Panc1 (cell line): Measurements from ENCODE around the gene TMEM131. TPM values are rescaled to one million over a fixed set of nuclear protein-coding genes. Genes with fewer than 3 reads are reported as not detected.
"Not testable (repeated sequence)": the region's sequence is repeated elsewhere in the genome, so short reads cannot be mapped to it uniquely, and the experiment has no call there.

Source experiments
- ATAC-seq: fragments of 200-7000 bp; cut with Tn5 transposase; 2 replicates; pipeline ENCODE4 v1.9.1; 2020; ENCODE audit warnings: mild to moderate bottlenecking, moderate library complexity
- Bru-seq: library from RNA; stranded (reverse); fragments of 400-500 nt; gene quantifications from one replicate; lab custom pipeline; 2021; lab: Mats Ljungman, UMichigan
- BruChase-seq, 2 experiments: library from RNA; stranded (reverse); fragments of 400-500 nt; gene quantifications; one replicate each; lab custom pipeline; 2021; lab: Mats Ljungman, UMichigan
- BruUV-seq: library from RNA; stranded (reverse); fragments of 400-500 nt; replicated peaks from 2 replicates; lab custom pipeline; 2021; lab: Mats Ljungman, UMichigan
- CTCF ChIA-PET: fragments of 300-600 bp; sonication (Branson Sonifier 250); formaldehyde crosslinking; loops from one replicate; lab custom pipeline; 2022; ENCODE audit warnings: antibody characterized with exemption; lab: Charles Lee
- POLR2A ChIA-PET: fragments of 300-600 bp; sonication (Branson Sonifier 250); formaldehyde crosslinking; loops from one replicate; lab custom pipeline; 2022; ENCODE audit warnings: antibody characterized with exemption; lab: Charles Lee
- DNase-seq: peaks from one replicate; pipeline ENCODE4 v3.0.0-alpha.2; 2010; ENCODE audit warnings: low read depth, low spot score
- H3K27ac ChIP-seq: 2 replicates; pipeline ENCODE4 v1.5.1; 2011; ENCODE audit warnings: mild to moderate bottlenecking, low read length, inconsistent platforms
- H3K27me3 ChIP-seq: fragments of 200-500 bp; sonication (Bioruptor generic); 2 replicates; pipeline ENCODE4 v1.6.0; 2014; ENCODE audit warnings: low read length, inconsistent platforms; ENCODE audit not compliant: control insufficient read depth, insufficient read depth
- H3K36me3 ChIP-seq: fragments of 200-500 bp; sonication (Bioruptor generic); 2 replicates; pipeline ENCODE4 v1.5.1; 2014; ENCODE audit warnings: inconsistent platforms, mild to moderate bottlenecking, low read length, moderate library complexity; ENCODE audit not compliant: control insufficient read depth, insufficient read depth
- H3K4me1 ChIP-seq: 2 replicates; pipeline ENCODE4 v1.5.1; 2011; ENCODE audit warnings: inconsistent platforms, mild to moderate bottlenecking, low read length, moderate library complexity; ENCODE audit not compliant: control insufficient read depth, insufficient read depth
- H3K4me3 ChIP-seq, 2 experiments: 2 replicates each; pipeline ENCODE4 v1.5.1; 2011 to 2012; ENCODE audit warnings: low read depth in 2 of 2, low read length in 2 of 2, mild to moderate bottlenecking in 2 of 2, inconsistent platforms in 1 of 2, moderate library complexity in 1 of 2
- H3K9me3 ChIP-seq: fragments of 200-500 bp; sonication (Bioruptor generic); 2 replicates; pipeline ENCODE4 v1.5.1; 2014; ENCODE audit warnings: low read depth, mild to moderate bottlenecking, inconsistent platforms, low read length, moderate library complexity; ENCODE audit not compliant: control insufficient read depth, insufficient read depth
- POLR2AphosphoS5 ChIP-seq: IDR thresholded peaks from 2 replicates; pipeline ENCODE4 v1.6.1; 2012; ENCODE audit warnings: mild to moderate bottlenecking, low read depth, low read length, moderate library complexity
- SIN3A ChIP-seq: IDR thresholded peaks from 2 replicates; pipeline ENCODE4 v1.6.1; 2012; ENCODE audit warnings: low read depth, mild to moderate bottlenecking, low read length, moderate library complexity, borderline replicate concordance; ENCODE audit not compliant: insufficient read depth
- TCF7L2 ChIP-seq: IDR thresholded peaks from 2 replicates; pipeline ENCODE4 v1.6.1; 2011; ENCODE audit warnings: mild to moderate bottlenecking, low read depth, low read length, inconsistent platforms
- in situ Hi-C: cut with HindIII; loops from 2 replicates; pipeline ENCODE4 v1.10.0; 2016; ENCODE audit warnings: low sequenced_read_pairs, low pct_unique_long_range_greater_than_20kb
- intact Hi-C: fragments of 100-400 bp; cut with micrococcal nuclease; formaldehyde crosslinking; loops from one replicate; pipeline ENCODE4 v1.10.0; 2022; ENCODE audit not compliant: unreplicated experiment
- long read RNA-seq: library from polyadenylated mRNA; unstranded; transcript quantifications from one replicate; pipeline ENCODE4 v2.0.0, GENCODE V29; 2021; ENCODE audit not compliant: unreplicated experiment
- polyA plus RNA-seq: library from polyadenylated mRNA; unstranded; fragments of >200 nt; gene quantifications from one replicate; pipeline ENCODE4 v1.2.1, GENCODE V29; 2012; ENCODE audit warnings: missing spikeins; ENCODE audit not compliant: insufficient read length
- total RNA-seq: library from RNA; stranded (reverse); gene quantifications from one replicate; pipeline ENCODE4 v1.2.1, GENCODE V29; 2021; ENCODE audit not compliant: unreplicated experiment
- TF ChIP-seq, protein P1 (sequence below): fragments of 450-650 bp; IDR thresholded peaks from 2 replicates; pipeline ENCODE4 v1.5.1; 2017; ENCODE audit warnings: mild to moderate bottlenecking
- TF ChIP-seq, protein P2 (sequence below), 2 experiments: IDR thresholded peaks; 2 replicates each; pipeline ENCODE4 v1.6.1; 2011 to 2012; ENCODE audit warnings: low read depth in 2 of 2, control low read depth in 1 of 2, low read length in 1 of 2, mild to moderate bottlenecking in 1 of 2, moderate library complexity in 1 of 2; ENCODE audit not compliant: insufficient read depth in 1 of 2

The TMEM131 gene, protein sequence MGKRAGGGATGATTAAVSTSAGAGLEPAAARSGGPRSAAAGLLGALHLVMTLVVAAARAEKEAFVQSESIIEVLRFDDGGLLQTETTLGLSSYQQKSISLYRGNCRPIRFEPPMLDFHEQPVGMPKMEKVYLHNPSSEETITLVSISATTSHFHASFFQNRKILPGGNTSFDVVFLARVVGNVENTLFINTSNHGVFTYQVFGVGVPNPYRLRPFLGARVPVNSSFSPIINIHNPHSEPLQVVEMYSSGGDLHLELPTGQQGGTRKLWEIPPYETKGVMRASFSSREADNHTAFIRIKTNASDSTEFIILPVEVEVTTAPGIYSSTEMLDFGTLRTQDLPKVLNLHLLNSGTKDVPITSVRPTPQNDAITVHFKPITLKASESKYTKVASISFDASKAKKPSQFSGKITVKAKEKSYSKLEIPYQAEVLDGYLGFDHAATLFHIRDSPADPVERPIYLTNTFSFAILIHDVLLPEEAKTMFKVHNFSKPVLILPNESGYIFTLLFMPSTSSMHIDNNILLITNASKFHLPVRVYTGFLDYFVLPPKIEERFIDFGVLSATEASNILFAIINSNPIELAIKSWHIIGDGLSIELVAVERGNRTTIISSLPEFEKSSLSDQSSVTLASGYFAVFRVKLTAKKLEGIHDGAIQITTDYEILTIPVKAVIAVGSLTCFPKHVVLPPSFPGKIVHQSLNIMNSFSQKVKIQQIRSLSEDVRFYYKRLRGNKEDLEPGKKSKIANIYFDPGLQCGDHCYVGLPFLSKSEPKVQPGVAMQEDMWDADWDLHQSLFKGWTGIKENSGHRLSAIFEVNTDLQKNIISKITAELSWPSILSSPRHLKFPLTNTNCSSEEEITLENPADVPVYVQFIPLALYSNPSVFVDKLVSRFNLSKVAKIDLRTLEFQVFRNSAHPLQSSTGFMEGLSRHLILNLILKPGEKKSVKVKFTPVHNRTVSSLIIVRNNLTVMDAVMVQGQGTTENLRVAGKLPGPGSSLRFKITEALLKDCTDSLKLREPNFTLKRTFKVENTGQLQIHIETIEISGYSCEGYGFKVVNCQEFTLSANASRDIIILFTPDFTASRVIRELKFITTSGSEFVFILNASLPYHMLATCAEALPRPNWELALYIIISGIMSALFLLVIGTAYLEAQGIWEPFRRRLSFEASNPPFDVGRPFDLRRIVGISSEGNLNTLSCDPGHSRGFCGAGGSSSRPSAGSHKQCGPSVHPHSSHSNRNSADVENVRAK (N-terminal part only)
- 43.4 TPM for total RNA-seq
- 30.3 TPM for polyA plus RNA-seq
- Bru-seq, nascent RNA, result percentile 85 among the genes with signal in this experiment
- percentile 72 among the genes with signal in this experiment for BruChase-seq, experiment 1, labeled RNA remaining after a 2-hour chase
- BruChase-seq, experiment 2, labeled RNA remaining after a 6-hour chase, result percentile 72 among the genes with signal in this experiment
- long read RNA-seq, partial matches to known transcripts, result 11 of 52 reads
- long read RNA-seq, other reads (novel, unspliced or antisense), result 39 of 52 reads

DNA sequence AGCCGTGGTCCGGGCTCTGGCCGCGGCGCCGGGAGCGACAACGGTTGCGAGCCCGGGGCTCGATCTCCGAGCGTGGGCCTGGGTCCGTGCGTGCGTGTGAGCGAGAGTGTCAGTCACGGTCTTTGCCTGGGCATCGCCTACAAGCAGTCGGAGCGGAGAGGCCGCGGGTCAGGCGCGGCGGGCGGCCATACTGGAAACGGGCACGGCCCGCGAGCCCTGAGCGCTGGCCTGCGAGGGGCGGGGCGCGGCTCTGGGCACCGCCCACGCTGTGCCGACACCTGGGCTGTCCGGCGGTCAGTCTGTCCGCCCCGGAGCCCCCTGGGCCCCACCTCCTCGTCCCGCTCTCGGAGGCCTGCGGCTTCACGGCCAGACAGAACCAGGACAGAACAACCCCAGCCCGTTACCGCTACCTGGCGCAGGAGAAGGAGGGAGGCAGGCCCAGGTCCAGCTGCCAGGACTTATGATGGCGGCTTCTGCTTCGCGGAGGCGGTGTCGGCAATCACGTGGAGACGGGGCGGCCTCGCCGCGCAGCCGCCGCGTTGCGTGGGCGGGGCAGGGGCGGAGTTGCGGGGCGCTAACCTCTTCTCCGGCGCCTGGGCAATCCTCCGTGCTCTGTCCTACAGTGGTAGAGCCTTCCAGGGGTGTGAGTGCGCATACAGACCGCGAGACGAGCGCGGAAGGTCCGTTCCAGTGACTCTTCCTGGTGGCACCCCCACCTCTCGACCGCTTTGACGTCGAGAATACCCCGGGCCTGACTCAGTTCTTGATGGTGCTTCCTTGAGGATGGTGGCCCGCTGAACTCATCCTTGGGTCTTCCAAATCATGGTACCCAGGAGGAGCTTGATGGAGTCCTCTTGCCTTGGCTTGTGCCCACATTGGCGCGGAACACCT lies at the start of gene TMEM131:
Gene TMEM131, minus strand, starts transcription at position 215 of the 891 bp plus-strand sequence. CDS start 286 bp downstream, outside the sequence.
- Histone ChIP-seq H3K27me3 (no peaks in the 10 kb centered on the region), H3K9me3 (no peaks in the 10 kb centered on the region), H3K4me1 (peaks cover 26% of the 10 kb centered on the region), H3K27ac (peak within 1 kb of the TSS; percentile 92), H3K4me3 (peak within 1 kb of the TSS; percentile 81 to 96), H3K36me3 (peaks cover 3% of the 10 kb centered on the region; the same call in 1 of the 2 replicates)
- in situ Hi-C loops (no loop called here), intact Hi-C loops (loop anchor here (10.0 kb wide), 1 partner anchor 389 kb away; no protein-coding TSS in a partner anchor)
- TF ChIP-seq, protein P1, sequence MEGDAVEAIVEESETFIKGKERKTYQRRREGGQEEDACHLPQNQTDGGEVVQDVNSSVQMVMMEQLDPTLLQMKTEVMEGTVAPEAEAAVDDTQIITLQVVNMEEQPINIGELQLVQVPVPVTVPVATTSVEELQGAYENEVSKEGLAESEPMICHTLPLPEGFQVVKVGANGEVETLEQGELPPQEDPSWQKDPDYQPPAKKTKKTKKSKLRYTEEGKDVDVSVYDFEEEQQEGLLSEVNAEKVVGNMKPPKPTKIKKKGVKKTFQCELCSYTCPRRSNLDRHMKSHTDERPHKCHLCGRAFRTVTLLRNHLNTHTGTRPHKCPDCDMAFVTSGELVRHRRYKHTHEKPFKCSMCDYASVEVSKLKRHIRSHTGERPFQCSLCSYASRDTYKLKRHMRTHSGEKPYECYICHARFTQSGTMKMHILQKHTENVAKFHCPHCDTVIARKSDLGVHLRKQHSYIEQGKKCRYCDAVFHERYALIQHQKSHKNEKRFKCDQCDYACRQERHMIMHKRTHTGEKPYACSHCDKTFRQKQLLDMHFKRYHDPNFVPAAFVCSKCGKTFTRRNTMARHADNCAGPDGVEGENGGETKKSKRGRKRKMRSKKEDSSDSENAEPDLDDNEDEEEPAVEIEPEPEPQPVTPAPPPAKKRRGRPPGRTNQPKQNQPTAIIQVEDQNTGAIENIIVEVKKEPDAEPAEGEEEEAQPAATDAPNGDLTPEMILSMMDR, result no peak
- TF ChIP-seq, protein P2, sequence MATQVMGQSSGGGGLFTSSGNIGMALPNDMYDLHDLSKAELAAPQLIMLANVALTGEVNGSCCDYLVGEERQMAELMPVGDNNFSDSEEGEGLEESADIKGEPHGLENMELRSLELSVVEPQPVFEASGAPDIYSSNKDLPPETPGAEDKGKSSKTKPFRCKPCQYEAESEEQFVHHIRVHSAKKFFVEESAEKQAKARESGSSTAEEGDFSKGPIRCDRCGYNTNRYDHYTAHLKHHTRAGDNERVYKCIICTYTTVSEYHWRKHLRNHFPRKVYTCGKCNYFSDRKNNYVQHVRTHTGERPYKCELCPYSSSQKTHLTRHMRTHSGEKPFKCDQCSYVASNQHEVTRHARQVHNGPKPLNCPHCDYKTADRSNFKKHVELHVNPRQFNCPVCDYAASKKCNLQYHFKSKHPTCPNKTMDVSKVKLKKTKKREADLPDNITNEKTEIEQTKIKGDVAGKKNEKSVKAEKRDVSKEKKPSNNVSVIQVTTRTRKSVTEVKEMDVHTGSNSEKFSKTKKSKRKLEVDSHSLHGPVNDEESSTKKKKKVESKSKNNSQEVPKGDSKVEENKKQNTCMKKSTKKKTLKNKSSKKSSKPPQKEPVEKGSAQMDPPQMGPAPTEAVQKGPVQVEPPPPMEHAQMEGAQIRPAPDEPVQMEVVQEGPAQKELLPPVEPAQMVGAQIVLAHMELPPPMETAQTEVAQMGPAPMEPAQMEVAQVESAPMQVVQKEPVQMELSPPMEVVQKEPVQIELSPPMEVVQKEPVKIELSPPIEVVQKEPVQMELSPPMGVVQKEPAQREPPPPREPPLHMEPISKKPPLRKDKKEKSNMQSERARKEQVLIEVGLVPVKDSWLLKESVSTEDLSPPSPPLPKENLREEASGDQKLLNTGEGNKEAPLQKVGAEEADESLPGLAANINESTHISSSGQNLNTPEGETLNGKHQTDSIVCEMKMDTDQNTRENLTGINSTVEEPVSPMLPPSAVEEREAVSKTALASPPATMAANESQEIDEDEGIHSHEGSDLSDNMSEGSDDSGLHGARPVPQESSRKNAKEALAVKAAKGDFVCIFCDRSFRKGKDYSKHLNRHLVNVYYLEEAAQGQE (IDR thresholded peaks at IDR 0.05; ENCODE audit: insufficient read depth in 1 of 2, low read depth in 2 of 2, low read length in 1 of 2), result 0 out of 4 replicates have a peak, but pooled peaks of 1 of the 2 experiments have one; percentile 4
- TF ChIP-seq POLR2AphosphoS5, result peak; percentile 53
- no peak; the same call in 1 of the 2 replicates for TF ChIP-seq SIN3A
- TF ChIP-seq TCF7L2, result peak; percentile 18; the same call in 1 of the 2 replicates
- DNase-seq, result peak; percentile 69
- ChIA-PET POLR2A (no interaction called here), CTCF (no interaction called here)
- peak; percentile 96 for ATAC-seq
- BruUV-seq, result no TSS peak

DNA sequence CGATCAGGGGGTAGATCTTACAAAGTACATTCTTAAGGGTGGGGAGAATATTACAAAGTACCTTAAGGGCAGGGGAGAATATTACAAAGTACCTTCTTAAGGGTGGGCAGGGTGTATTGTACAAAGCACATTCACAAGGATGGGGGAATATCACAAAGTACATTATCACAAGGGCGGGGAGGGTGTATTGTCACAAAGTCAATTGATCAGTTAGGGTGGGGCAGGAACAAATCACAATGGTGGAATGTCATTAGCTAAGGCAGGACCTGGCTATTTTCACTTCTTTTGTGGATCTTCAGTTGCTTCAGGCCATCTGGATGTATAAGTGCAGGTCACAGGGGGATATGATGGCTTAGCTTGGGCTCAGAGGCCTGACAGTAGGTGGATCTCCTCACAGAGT lies 49.0 kb upstream of the TMEM131 start:
- H3K36me3 ChIP-seq, POLR2A ChIA-PET, CTCF ChIA-PET, in situ Hi-C loops, intact Hi-C loops, DNase-seq, H3K27me3 ChIP-seq, ATAC-seq, H3K4me1 ChIP-seq, H3K4me3 ChIP-seq, H3K9me3 ChIP-seq, BruUV-seq, H3K27ac ChIP-seq: not testable (repeated sequence)
